A673 (cell line): ENCODE data around the gene UST.

ENCODE experiments used
- CTCF ChIP-seq: fragments of 300-800, 200-600 bp; sonication (generic); conservative IDR thresholded peaks from 2 replicates; pipeline ENCODE4 v1.5.1; 2017; ENCODE audit warnings: low read depth, mild to moderate bottlenecking, antibody characterized with exemption, low read length, moderate library complexity, mixed read lengths
- EZH2 ChIP-seq: fragments of 200-600 bp; sonication (generic); IDR thresholded peaks from 2 replicates; pipeline ENCODE4 v1.6.1; 2017; ENCODE audit warnings: borderline replicate concordance, low read depth, mild to moderate bottlenecking, mixed read lengths, antibody characterized with exemption, low read length; ENCODE audit not compliant: poor library complexity, severe bottlenecking

DNA sequence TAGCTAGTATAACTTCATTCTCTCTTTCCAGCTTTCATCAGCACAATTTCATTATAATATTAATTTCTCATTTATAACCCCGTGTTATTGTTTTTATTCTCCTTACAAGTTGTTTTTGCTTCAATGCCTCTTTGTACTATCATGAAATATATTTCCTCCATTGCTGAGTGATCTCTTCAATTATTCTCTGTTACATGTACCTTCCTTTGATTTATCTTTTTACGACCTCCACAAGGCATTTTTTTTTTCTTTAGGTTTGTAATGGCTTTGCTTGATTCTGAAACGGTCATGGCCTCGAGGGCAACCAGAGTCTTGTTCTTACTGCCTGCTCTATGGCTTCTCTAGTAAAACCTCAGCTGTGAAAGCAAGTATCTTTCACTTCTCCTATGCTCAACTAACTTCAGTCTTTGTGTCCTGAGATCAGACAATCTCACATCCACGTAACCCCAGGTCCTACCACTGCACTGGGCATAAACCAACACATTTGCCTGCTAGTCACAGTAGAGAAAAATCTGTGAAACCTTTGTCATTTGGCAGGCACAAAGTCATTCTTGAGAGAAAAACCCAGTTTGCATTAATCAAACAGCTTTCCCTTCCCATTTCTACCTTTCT is 119.9 kb downstream of the UST start:
- TF ChIP-seq CTCF, result no peak
- no peak for TF ChIP-seq EZH2
